HepG2 (cell line): Measurements from ENCODE around the gene CD300LB. TPM values are rescaled to one million over a fixed set of nuclear protein-coding genes. Genes with fewer than 3 reads are reported as not detected.

Experiments
- ATAC-seq: fragments of 200-7000 bp; cut with Tn5 transposase; 3 replicates; pipeline ENCODE4 v1.9.1; 2020; ENCODE audit warnings: mild to moderate bottlenecking, moderate library complexity
- BruUV-seq: library from RNA; stranded (reverse); fragments of 400-500 nt; replicated peaks from 2 replicates; lab custom pipeline; 2021; lab: Mats Ljungman, UMichigan
- CTCF ChIA-PET: fragments of 300-600 bp; formaldehyde crosslinking; extraction: SDS; loops from one replicate; lab custom pipeline; 2021; ENCODE audit warnings: low total read pairs, inconsistent platforms, low intra/inter-chr PET ratio; lab: Yijun Ruan, JAX
- POLR2A ChIA-PET: fragments of 350-600 bp; sonication (Branson Sonifier 250); formaldehyde crosslinking; loops from one replicate; lab custom pipeline; 2020; ENCODE audit warnings: antibody characterized with exemption, inconsistent platforms; lab: Yijun Ruan, JAX
- DNase-seq: peaks from one replicate; pipeline ENCODE4 v3.0.0-alpha.2; 2015; ENCODE audit warnings: low spot score
- FAIRE-seq: peaks from 3 replicates; lab custom pipeline; 2011; peaks lifted over from hg19 to GRCh38; lab: Jason Lieb, UNC
- H2AFZ ChIP-seq: one replicate; pipeline ENCODE4 v1.6.1; 2011; ENCODE audit warnings: low read length, inconsistent platforms
- H3K27ac ChIP-seq: fragments of 300-600 bp; 3 replicates; pipeline ENCODE4 v1.8.0; 2011; ENCODE audit warnings: mixed run types, mild to moderate bottlenecking, mixed read lengths, low read length, inconsistent platforms; ENCODE audit not compliant: insufficient read depth; ENCODE audit errors: extremely low read length
- H3K27me3 ChIP-seq, 2 experiments: fragments of 200-600 bp in 1 of 2; 2 replicates in 1 of 2; 3 replicates in 1 of 2; pipeline versions ENCODE4 v1.6.0 to v1.8.0; 2011; ENCODE audit warnings: low read length in 2 of 2, mild to moderate bottlenecking in 2 of 2, moderate library complexity in 2 of 2, inconsistent platforms in 1 of 2; ENCODE audit not compliant: insufficient read depth in 2 of 2, control insufficient read depth in 1 of 2
- H3K36me3 ChIP-seq, 2 experiments: fragments of 200-600 bp in 1 of 2; replicated peaks in 1 of 2; 2 replicates in 1 of 2; 3 replicates in 1 of 2; pipeline versions ENCODE4 v1.5.1 to v1.8.0; 2011; ENCODE audit warnings: low read length in 2 of 2, inconsistent platforms in 1 of 2; ENCODE audit not compliant: insufficient read depth in 2 of 2, control insufficient read depth in 1 of 2
- H3K4me1 ChIP-seq: 2 replicates; pipeline ENCODE4 v1.5.1; 2012; ENCODE audit warnings: low read length, inconsistent platforms; ENCODE audit not compliant: insufficient read depth
- H3K4me2 ChIP-seq: 2 replicates; pipeline ENCODE4 v1.6.0; 2011; ENCODE audit warnings: low read depth, low read length, inconsistent platforms
- H3K4me3 ChIP-seq, 3 experiments: fragments of 200-600 bp in 1 of 3; sonication (generic), shearing (Covaris generic) in 1 of 3; replicated peaks in 1 of 3; 2 replicates each; pipeline ENCODE4 v1.5.1; 2011 to 2016; ENCODE audit warnings: low read length in 3 of 3, inconsistent platforms in 2 of 3, low read depth in 2 of 3, mild to moderate bottlenecking in 2 of 3, control low read depth in 1 of 3, mixed read lengths in 1 of 3; ENCODE audit not compliant: insufficient read depth in 1 of 3
- H3K79me2 ChIP-seq: one replicate; pipeline ENCODE4 v1.6.1; 2011; ENCODE audit warnings: low read length, inconsistent platforms; ENCODE audit not compliant: insufficient read depth
- H3K9ac ChIP-seq: 2 replicates; pipeline ENCODE4 v1.6.0; 2011; ENCODE audit warnings: mild to moderate bottlenecking, low read depth, low read length, inconsistent platforms; ENCODE audit not compliant: insufficient read depth
- H3K9me3 ChIP-seq: 2 replicates; pipeline ENCODE4 v1.5.1; 2012; ENCODE audit warnings: mild to moderate bottlenecking, low read length
- H4K20me1 ChIP-seq: 2 replicates; pipeline ENCODE4 v1.6.0; 2011; ENCODE audit warnings: inconsistent platforms, mild to moderate bottlenecking, low read length, moderate library complexity; ENCODE audit not compliant: insufficient read depth
- NR3C1 ChIP-seq: sonication (generic); formaldehyde crosslinking; IDR thresholded peaks from 2 replicates; pipeline ENCODE4 v1.4.0; 2020; ENCODE audit warnings: missing genetic modification reagents
- RAD51 ChIP-seq: fragments of 450-650 bp; IDR thresholded peaks from 2 replicates; pipeline ENCODE4 v1.6.1; 2016; ENCODE audit warnings: borderline replicate concordance
- TOE1 ChIP-seq: sonication (generic); formaldehyde crosslinking; IDR thresholded peaks from 2 replicates; pipeline ENCODE4 v1.4.0; 2020; ENCODE audit warnings: mild to moderate bottlenecking, missing genetic modification reagents
- ZNF138 ChIP-seq: sonication (generic); formaldehyde crosslinking; IDR thresholded peaks from 2 replicates; pipeline ENCODE4 v1.5.0; 2020; ENCODE audit warnings: mild to moderate bottlenecking, low read depth, missing genetic modification reagents
- ZNF20 ChIP-seq: sonication (generic); formaldehyde crosslinking; IDR thresholded peaks from 2 replicates; pipeline ENCODE4 v1.4.0; 2020; ENCODE audit warnings: mild to moderate bottlenecking, moderate library complexity, missing genetic modification reagents
- ZNF850 ChIP-seq: sonication (generic); formaldehyde crosslinking; conservative IDR thresholded peaks from 2 replicates; pipeline ENCODE4 v1.9.0; 2021; ENCODE audit warnings: mild to moderate bottlenecking, missing genetic modification reagents
- WGBS: methylation state at CpG from one replicate; pipeline ENCODE4 v1.1.6; 2017; ENCODE audit warnings: low lambda C conversion rate; 5-methylcytosine and 5-hydroxymethylcytosine counted together
- in situ Hi-C: cut with HindIII; loops from 2 replicates; pipeline ENCODE4 v1.10.0; 2017; ENCODE audit warnings: low pct_unique_long_range_greater_than_20kb; ENCODE audit not compliant: extremely low pct_ligation_motif_present
- intact Hi-C: fragments of 100-400 bp; cut with micrococcal nuclease; formaldehyde crosslinking; loops from one replicate; pipeline ENCODE4 v1.10.0; 2022; ENCODE audit not compliant: unreplicated experiment
- polyA plus RNA-seq, 8 experiments: library from polyadenylated mRNA; depleted of rRNA in 3 of 8; stranded (reverse) in 7 of 8; unstranded in 1 of 8; fragments of >200 nt; fragmentation: Illumina TruSeq in 4 of 8; extraction: Trizol in 4 of 8; gene quantifications; 2 replicates each; pipeline versions ENCODE4 v1.2.1 to v1.2.3, GENCODE V29; 2011 to 2016; ENCODE audit warnings: low read depth in 4 of 8, missing spikeins in 1 of 8, mixed read lengths in 1 of 8; ENCODE audit not compliant: insufficient read depth in 1 of 8
- total RNA-seq, 5 experiments: library from RNA; depleted of rRNA; stranded (reverse); fragments of >200 nt; fragmentation: Illumina TruSeq; extraction: Trizol; gene quantifications; 2 replicates each; pipeline ENCODE4 v1.2.3, GENCODE V29; 2016; ENCODE audit warnings: low read depth in 1 of 5
- TF ChIP-seq, protein P1 (sequence below): sonication (generic); formaldehyde crosslinking; IDR thresholded peaks from 2 replicates; pipeline ENCODE4 v1.8.0; 2022; ENCODE audit warnings: mild to moderate bottlenecking, missing genetic modification reagents, borderline replicate concordance
- TF ChIP-seq, protein P2 (sequence below): sonication (generic); formaldehyde crosslinking; IDR thresholded peaks from 2 replicates; pipeline ENCODE4 v1.8.0; 2022; ENCODE audit warnings: mild to moderate bottlenecking, missing genetic modification reagents, moderate library complexity
- TF ChIP-seq, protein P3 (sequence below): sonication (generic); formaldehyde crosslinking; IDR thresholded peaks from 2 replicates; pipeline ENCODE4 v1.4.0; 2020; ENCODE audit warnings: missing genetic modification reagents
- TF ChIP-seq, protein P4 (sequence below), 2 experiments: sonication (generic) in 1 of 2; formaldehyde crosslinking in 1 of 2; IDR thresholded peaks; 2 replicates each; pipeline versions ENCODE4 v1.5.1 to v1.6.1; 2011 to 2020; ENCODE audit warnings: borderline replicate concordance in 1 of 2, low read depth in 1 of 2, low read length in 1 of 2, mild to moderate bottlenecking in 1 of 2, missing genetic modification reagents in 1 of 2, moderate library complexity in 1 of 2
- TF ChIP-seq, protein P5 (sequence below): sonication (generic); formaldehyde crosslinking; IDR thresholded peaks from 2 replicates; pipeline ENCODE4 v1.5.1; 2020; ENCODE audit warnings: missing genetic modification reagents, mild to moderate bottlenecking, borderline replicate concordance

The CD300LB gene
- total and polyA plus RNA-seq, 2 of the 13 experiments (the other 11 are each of a cell fraction or from before 2014, with no cell fraction given) = not detected

DNA sequence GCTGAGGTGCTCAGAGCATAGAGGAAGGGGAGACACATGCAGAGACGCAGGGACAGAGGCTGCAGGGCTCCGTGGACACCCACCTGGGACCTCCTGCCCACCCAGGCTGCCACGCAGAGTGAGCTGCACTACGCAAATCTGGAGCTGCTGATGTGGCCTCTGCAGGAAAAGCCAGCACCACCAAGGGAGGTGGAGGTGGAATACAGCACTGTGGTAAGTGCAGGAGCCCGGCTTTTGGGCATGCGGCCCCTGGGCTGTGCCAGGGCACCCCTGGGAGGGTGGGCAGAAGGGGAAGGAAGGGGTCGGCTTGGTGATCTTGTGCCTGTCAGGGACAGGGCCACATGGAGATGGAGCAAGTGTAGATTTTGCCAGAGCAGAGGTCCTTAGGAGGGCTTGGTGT is 49.7 kb downstream of the CD300LB start:
- H3K9ac ChIP-seq = no peak overlapping the region
- H2AFZ ChIP-seq = no peak overlapping the region
- H3K9me3 ChIP-seq = no peaks in the 10 kb centered on the region
- no peaks in the 10 kb centered on the region for H3K79me2 ChIP-seq
- TF ChIP-seq, protein P1, sequence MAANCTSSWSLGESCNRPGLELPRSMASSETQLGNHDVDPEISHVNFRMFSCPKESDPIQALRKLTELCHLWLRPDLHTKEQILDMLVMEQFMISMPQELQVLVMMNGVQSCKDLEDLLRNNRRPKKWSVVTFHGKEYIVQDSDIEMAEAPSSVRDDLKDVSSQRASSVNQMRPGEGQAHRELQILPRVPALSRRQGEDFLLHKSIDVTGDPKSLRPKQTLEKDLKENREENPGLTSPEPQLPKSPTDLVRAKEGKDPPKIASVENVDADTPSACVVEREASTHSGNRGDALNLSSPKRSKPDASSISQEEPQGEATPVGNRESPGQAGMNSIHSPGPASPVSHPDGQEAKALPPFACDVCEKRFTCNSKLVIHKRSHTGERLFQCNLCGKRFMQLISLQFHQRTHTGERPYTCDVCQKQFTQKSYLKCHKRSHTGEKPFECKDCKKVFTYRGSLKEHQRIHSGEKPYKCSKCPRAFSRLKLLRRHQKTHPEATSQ (CRISPR knock-in tag) = no peak
- TF ChIP-seq, protein P2, sequence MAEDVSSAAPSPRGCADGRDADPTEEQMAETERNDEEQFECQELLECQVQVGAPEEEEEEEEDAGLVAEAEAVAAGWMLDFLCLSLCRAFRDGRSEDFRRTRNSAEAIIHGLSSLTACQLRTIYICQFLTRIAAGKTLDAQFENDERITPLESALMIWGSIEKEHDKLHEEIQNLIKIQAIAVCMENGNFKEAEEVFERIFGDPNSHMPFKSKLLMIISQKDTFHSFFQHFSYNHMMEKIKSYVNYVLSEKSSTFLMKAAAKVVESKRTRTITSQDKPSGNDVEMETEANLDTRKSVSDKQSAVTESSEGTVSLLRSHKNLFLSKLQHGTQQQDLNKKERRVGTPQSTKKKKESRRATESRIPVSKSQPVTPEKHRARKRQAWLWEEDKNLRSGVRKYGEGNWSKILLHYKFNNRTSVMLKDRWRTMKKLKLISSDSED (CRISPR knock-in tag) = no peak
- TF ChIP-seq NR3C1 = no peak
- TF ChIP-seq RAD51 = no peak
- TF ChIP-seq, protein P3, sequence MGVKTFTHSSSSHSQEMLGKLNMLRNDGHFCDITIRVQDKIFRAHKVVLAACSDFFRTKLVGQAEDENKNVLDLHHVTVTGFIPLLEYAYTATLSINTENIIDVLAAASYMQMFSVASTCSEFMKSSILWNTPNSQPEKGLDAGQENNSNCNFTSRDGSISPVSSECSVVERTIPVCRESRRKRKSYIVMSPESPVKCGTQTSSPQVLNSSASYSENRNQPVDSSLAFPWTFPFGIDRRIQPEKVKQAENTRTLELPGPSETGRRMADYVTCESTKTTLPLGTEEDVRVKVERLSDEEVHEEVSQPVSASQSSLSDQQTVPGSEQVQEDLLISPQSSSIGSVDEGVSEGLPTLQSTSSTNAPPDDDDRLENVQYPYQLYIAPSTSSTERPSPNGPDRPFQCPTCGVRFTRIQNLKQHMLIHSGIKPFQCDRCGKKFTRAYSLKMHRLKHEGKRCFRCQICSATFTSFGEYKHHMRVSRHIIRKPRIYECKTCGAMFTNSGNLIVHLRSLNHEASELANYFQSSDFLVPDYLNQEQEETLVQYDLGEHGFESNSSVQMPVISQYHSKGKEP (CRISPR knock-in tag) = no peak
- no peak for TF ChIP-seq ZNF138 (CRISPR knock-in tag)
- TF ChIP-seq TOE1 (CRISPR knock-in tag) = no peak
- no peak for TF ChIP-seq ZNF850 (CRISPR knock-in tag)
- no peak for TF ChIP-seq ZNF20 (CRISPR knock-in tag)
- TF ChIP-seq, protein P4, sequence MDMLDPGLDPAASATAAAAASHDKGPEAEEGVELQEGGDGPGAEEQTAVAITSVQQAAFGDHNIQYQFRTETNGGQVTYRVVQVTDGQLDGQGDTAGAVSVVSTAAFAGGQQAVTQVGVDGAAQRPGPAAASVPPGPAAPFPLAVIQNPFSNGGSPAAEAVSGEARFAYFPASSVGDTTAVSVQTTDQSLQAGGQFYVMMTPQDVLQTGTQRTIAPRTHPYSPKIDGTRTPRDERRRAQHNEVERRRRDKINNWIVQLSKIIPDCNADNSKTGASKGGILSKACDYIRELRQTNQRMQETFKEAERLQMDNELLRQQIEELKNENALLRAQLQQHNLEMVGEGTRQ (IDR thresholded peaks at IDR 0.05; ENCODE audit: low read depth, low read length) = no peak
- TF ChIP-seq, protein P4 (CRISPR knock-in tag; IDR thresholded peaks at IDR 0.05; ENCODE audit: borderline replicate concordance) = no peak
- TF ChIP-seq, protein P5, sequence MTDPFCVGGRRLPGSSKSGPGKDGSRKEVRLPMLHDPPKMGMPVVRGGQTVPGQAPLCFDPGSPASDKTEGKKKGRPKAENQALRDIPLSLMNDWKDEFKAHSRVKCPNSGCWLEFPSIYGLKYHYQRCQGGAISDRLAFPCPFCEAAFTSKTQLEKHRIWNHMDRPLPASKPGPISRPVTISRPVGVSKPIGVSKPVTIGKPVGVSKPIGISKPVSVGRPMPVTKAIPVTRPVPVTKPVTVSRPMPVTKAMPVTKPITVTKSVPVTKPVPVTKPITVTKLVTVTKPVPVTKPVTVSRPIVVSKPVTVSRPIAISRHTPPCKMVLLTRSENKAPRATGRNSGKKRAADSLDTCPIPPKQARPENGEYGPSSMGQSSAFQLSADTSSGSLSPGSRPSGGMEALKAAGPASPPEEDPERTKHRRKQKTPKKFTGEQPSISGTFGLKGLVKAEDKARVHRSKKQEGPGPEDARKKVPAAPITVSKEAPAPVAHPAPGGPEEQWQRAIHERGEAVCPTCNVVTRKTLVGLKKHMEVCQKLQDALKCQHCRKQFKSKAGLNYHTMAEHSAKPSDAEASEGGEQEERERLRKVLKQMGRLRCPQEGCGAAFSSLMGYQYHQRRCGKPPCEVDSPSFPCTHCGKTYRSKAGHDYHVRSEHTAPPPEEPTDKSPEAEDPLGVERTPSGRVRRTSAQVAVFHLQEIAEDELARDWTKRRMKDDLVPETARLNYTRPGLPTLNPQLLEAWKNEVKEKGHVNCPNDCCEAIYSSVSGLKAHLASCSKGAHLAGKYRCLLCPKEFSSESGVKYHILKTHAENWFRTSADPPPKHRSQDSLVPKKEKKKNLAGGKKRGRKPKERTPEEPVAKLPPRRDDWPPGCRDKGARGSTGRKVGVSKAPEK (CRISPR knock-in tag) = no peak
- in situ Hi-C loops (no loop called here), intact Hi-C loops (no loop called here)
- H3K4me1 ChIP-seq = no peaks in the 10 kb centered on the region
- CTCF ChIA-PET = no interaction called here
- peaks cover 9 to 53% of the 10 kb centered on the region in 2 experiments; a peak in 4 of 5 replicates for H3K27me3 ChIP-seq
- FAIRE-seq = no peak
- POLR2A ChIA-PET = no interaction called here
- no peak for ATAC-seq
- H3K4me3 ChIP-seq = no peak overlapping the region
- DNase-seq = no peak
- H4K20me1 ChIP-seq = no peaks in the 10 kb centered on the region
- no peak overlapping the region for H3K4me2 ChIP-seq
- 11% methylated on average over 6 of the region's 7 CpGs for whole genome bisulfite sequencing
- no peak overlapping the region for H3K27ac ChIP-seq
- H3K36me3 ChIP-seq = no peaks in the 10 kb centered on the region
- no TSS peak for BruUV-seq
